Hematopoietic multipotent progenitor cell (in vitro differentiated cells): Measurements from ENCODE around the gene LONP2. TPM values are rescaled to one million over a fixed set of nuclear protein-coding genes. Genes with fewer than 3 reads are reported as not detected.
"Not testable (repeated sequence)": the region's sequence is repeated elsewhere in the genome, so short reads cannot be mapped to it uniquely, and the experiment has no call there.

Experiments
- DNase-seq, 3 donors: peaks; one replicate each; pipeline ENCODE4 v3.0.0-alpha.2; 2011 to 2015; ENCODE audit warnings: low read depth in 2 of 3, low spot score in 2 of 3
- total RNA-seq: library from RNA; depleted of rRNA; stranded (reverse); fragments of >200 nt; gene quantifications from one replicate; pipeline ENCODE4 v1.2.3, GENCODE V29; 2012

LONP2 gene
- total RNA-seq, 1 donor, result 43.9 TPM

DNA sequence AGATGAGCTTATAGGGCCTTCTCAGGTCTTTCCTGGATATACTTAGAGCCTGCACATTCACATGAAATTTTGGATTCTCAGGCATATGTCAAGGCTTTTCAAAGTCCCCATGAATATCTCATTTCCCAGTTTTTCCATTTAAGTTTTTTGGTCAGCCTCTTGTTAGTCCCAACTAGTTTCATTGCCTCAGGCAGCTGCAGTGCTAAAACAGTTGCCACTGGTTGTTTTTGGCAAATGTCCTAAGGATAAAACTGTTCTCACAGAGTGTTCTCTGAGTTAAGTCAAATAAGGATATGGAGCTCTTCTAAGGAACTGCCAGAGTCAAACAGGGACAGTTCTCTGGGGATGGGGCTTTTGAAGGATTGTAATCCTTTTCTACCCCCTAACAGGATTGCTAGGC lies 43.1 kb downstream of the LONP2 start:
- DNase-seq, result no peak

DNA sequence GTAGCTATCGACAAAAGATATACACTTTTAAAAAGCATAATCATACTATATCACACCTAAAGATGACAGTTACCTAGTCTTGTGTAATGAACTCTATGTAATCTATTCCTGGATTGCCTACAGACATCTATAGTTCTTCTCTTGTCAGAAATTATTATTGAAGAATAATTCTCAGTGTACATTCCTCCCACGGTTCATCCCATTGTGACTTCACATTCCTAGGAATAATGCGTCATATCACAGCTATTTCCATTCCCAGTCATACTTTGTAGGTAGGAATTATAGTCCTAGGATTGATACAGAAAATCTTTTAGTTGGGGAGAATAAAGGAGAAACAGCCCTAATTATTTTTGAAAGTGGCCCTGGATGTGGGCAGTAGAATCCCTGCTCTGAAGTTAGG lies 47.2 kb downstream of the LONP2 start:
- DNase-seq, result no peak

DNA sequence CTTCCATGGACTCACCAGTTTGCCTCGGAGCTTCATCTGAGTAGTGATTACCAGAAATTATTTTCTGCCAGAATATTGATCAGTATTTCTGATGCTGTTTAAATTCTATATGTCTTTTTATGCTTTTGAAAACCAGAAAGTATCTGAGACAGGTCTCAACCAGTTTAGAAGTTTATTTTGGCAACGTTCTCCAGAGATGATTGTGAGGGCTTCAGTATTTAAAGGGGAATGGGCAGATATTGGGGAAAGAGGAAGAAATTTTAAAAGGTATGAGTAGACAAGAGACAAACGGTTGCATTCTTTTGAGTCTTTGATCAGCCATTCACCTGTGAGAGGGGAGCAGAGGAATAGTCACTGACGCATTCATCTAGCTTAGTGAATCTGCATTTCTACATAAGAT lies 47.7 kb downstream of the LONP2 start:
- no peak for DNase-seq

DNA sequence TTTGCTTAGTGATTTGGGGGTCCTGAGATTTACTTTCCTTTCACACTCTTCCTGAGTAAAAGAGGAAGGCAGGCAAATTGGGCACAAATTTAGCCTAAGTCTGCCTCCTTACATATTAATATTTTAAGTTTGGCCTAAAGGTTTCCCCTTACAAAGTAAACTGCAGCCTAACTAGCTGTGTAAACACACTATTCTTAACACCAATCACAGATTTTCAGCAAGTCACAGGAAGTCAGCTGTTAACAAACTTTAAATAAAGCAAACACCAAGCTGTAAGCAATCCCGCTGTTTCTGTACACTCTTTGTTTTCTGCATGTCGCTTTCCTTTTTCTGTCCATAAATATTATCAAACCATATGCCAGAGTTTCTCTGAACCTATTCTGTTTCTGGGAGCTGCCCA lies 48.4 kb downstream of the LONP2 start:
- no peak for DNase-seq

DNA sequence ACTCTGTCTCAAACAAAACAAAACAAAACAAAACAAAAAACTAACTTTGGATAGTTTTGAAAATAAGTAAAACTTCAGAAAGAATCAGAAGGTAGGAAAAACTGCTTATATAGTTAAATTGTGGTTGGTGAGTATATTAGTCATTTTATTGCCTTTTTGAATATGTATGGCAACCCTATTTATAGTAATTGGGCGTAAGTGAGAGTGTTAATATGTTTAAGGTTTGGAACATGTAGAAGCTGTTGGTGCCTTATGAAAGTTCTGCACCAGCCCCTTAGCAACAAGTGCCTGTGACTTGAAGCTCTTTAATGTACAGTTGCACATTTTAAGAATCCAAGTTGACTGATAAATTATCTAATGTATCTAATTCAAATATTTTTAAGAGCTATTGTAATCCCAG lies 50.6 kb downstream of the LONP2 start:
- no peak for DNase-seq

DNA sequence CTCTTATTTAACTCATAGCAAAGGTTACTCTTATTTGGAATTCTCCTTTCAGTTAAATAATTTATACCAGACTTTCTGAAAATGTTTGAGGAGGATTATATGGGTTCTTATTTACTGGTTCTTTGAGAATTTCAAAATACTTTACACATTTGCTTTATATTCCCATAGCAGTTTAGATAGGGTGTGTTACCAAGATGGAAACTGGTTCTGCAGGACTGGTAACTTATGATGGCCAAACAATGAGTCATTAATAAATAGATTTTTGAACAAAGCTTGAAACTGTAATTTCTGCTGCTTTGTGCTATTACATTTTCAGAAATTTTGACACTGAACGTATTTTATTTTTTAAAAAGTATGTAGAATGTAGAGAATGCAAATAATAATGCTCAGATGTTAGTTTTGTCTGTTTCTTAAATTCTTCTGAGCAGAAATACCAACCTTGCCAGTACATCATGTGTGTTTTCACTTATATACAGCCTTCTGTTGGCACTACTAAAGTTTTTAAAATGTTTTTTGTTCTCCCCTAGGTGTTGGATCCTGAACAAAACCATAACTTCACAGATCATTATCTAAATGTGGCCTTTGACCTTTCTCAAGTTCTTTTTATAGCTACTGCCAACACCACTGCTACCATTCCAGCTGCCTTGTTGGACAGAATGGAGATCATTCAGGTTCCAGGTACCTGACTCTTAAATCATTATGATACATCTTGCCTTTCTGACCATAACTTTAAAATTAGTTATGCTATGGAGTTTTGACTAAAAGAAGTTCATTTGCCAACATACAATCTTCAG lies 51.6 kb downstream of the LONP2 start:
- no peak for DNase-seq

DNA sequence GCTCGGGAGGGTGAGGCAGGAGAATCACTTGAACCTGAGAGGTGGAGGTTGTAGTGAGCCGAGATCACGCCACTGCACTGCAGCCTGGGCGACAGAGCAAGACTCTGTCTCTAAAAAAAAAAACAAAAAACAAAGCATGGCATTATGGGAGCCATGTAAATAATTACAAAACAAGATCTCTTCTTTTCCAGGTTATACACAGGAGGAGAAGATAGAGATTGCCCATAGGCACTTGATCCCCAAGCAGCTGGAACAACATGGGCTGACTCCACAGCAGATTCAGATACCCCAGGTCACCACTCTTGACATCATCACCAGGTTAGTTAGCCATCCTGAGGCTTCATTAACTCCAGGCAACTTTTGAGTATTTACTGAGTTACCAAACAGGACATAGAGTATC lies 55.4 kb downstream of the LONP2 start:
- no peak for DNase-seq

DNA sequence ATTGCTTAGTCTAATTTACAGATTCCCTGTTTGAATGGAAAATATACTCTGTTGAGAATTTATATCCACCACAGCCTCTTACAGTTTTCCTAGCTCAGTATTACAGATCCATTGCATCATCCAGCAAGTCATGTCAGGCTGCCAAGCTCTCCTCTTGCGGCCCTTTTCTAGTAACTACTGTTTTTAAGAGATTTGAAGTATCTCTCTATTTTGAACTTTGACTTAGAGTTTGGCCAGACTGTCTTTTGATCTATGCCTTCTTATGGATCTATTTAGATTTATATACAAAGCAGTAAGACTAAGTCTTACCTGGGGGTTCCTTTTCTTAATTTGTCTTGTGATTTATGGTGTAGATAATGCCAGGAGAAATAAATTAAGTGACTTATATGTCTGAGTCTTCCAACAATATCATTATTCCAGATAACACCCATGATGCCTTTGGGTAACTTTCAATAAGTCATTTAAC lies 56.3 kb downstream of the LONP2 start:
- no peak for DNase-seq

DNA sequence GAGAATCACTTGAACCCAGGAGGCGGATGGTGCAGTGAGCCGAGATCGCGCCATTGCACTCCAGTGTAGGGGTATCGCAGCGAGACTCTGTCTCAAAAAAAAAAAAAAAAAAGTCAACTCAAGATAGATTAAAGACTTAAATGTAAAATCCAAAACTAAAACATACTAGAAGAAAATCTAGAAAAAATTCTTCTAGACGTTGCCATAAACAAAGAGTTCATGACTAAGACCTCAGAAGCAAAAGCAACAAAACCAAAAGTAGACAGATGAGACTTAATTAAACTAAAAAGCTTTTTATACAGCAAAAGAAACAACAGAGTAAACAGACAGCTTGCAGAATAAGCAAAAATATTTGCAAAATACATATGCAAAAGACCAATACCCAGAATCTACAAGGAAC lies 64.4 kb downstream of the LONP2 start:
- no peak for DNase-seq

DNA sequence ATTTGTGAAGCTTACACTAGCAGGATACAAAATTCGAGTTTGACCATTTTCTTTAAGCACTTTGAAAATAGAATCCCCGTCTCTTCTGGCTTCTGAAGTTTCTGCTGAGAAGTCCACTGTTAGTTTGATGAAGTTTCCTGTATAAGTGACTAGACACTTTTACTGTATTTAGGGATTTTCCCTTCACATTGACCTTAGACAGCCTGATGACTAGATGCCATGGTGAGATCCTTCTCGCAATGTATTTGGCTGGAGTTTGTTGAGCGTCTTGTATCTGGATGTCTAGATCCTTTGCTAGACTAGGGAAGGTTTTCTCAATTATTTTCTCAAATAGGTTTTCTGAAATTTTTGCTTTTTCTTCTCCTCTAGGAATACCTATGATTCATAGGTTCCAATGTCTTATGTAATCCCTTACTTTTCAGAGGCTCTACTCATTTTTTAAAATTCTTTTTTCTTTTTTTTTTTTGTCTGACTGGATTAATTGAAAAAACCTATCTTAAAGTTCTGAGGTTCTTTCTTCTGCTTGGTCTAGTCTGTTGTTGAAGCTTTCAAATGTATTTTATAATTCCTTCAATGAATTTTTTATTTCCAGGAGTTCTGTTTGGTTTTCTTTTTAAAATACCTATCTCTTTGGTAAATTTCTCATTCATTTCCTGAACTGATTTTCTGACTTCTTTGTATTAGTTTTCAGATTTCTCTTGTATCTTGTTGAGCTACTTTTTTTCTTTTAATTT lies 67.0 kb downstream of the LONP2 start:
- peak in 1 of 3 donors; percentile 32 for DNase-seq

DNA sequence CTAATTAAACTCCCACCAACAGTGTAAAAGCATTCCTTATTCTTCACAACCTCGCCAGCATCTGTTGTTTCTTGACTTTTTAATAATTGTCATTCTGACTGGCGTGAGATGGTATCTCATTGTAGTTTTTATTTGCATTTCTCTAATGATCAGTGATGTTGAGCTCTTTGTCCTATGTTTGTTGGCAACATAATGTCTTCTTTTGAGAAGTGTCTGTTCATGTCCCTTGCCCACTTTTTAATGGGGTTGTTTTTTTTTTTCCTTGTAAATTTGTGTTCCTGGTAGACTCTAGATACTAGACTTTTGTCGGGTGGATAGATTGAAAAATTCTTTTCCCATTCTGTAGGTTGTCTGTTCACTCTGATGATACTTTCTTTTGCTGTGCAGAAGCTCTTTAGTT lies 69.8 kb downstream of the LONP2 start:
- not testable (repeated sequence) for DNase-seq

DNA sequence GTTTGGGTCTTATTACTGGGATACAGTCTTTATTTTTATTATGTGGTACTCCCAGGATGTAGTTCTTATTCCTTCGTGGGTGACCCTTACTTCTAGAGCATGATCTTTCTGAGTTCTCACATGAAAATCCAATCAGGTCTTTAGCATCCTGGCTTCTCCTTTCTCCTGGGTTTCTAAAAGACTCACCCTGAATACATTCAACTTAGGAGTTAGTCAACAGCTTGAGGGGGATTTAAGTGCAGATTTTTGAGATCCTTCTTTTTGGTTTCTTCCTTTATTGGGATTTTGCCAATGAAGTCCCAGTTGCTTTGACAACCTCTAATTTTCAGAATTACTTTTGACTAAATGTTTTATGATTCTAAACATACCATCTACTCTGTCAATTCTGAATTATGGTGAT lies 72.9 kb downstream of the LONP2 start:
- DNase-seq, result no peak

DNA sequence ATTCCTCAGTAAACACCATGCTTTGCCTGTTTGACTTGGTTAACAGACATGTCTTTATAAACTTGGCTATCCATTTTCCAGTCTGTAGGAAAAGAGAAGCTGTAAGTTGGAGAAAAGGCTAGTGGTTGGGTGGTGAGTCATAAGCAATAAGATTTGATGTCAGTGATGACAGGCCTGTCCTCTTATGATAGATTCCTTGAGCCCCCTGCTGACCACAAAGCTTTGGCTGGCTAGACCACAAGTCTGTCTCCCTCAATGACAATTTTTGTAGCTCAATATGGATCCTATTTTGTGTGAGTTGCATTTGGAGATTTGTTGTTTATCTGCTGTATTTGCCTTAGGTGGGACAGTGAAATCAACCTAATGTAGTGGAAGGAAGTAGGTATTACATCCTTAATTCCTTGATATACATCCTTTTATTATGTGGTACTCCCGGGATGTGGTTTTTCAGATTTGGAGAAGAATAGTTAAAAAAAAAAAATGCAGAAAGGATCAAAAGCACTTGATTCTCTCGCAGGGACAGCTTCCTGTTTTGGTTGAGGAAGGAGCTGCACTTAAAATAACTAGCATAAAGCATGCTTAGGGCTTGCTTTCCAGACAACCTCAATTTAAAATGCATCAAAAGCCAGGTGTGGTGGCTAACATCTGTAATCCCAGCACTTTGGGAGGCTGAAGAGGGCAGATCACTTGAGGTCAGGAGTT lies 73.7 kb downstream of the LONP2 start:
- DNase-seq, result peak in 2 of 3 donors; percentile 43 to 49

DNA sequence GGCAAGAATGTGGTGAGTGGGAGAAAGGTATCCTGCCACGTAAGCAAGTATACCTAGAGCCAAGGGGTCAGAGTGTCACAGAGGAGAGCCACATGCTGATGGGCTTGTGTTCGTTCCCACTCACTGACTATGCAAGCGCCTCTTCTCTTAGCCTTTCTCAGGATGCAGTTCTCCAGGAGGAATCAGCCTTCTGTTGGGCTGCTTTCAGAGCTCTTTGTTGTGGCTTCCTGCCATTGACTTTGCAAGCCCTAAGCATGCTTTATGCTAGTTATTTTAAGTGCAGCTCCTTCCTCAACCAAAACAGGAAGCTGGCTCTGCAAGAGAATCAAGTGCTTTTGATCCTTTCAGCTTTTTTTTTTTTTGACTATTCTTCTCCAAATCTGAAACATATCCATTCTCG lies 74.5 kb downstream of the LONP2 start:
- peak; percentile 18 to 70 (median 25) for DNase-seq

DNA sequence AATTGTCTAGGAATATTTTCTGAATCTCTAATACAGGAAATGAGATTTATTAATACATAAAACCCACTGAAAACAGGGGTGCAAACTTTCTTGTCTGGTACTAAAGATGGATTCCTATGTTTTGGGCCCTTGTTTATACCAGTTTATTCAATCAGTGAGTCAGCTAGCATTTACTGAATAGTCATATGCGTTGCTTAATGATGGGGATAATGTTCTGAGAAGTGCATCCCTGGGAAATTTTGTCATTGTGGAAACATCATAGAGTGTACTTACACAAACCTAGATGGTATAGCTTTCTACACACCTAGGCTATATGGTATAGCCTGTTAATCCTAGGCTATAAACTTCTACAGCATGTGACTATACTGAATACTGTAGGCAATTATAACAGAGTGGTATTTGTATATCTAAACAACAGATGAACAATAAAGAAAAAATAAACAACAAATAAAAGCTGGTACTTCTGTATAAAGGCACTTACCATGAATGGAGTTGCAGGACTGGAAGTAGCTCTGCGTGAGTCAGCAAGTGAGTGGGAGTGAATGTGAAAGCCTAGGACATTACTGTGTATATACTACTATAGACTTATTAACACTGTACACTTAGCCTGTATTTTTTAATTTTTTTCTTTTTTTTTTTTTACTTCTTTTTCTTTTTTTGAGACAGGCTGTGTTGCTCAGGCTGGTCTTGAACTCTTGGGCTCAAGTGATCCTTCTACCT lies 77.4 kb downstream of the LONP2 start:
- DNase-seq, result no peak

DNA sequence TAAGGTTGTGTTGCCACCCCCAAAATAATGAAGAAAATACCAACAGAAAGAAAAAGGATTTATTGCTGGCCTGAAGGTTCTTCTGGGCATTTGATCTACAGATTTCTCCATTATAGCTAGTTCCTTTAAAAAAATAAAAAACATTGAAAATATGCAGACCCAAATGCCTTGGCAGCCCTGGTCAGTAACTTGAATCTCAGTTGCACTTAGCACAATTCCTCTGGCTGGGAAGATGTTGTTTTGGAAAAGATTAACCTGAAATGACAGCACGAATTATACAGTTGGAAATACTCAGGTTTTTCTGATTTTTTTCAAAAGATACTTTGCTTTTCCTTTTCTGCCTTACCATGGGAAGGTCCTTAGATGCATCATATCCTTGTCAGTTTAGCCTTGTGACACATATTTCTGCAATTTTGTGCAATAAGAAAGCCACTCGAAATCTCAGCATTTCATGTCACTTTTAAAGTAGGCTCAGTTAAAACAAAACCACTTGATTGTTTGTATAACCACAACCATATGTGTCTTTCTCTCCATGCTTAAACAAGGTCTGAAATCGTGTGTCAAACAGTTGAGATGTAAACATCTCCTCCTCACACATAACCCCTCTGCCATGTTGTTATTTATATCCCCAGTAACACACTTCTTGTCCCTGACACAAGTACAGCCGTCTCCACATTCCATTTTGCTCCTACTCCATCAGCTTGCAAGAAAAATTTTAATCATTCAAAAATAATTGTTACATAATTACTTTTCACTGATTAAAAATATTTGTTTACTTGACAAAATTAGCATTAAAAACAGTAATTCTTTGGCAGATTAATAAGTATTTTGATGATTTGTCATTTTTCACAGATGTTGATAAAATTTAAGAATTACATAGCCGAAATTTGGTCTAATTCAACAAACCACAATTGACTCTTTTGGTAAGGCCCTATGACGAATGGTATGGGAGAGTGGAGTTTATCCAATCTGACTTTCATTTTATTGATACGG lies 80.0 kb downstream of the LONP2 start:
- no peak for DNase-seq

DNA sequence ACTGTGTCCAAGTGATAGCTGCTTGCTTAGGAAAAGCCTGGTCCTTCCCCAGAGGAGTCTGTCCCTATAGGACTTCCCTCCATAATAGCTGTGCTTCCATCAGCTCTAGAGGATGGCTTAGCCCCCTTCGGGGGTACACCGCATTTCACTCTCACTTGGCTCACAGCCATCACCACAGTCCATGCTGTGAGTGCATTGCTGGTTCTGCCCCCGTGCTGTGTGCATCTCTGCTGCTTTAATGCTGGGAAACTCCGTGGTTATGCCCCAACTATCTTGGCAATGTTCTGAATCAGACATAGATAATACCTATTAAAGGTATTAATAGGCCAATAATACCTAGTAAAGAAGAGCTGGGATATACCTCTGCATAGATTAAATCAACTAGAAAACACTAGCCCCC lies 82.8 kb downstream of the LONP2 start:
- no peak for DNase-seq

DNA sequence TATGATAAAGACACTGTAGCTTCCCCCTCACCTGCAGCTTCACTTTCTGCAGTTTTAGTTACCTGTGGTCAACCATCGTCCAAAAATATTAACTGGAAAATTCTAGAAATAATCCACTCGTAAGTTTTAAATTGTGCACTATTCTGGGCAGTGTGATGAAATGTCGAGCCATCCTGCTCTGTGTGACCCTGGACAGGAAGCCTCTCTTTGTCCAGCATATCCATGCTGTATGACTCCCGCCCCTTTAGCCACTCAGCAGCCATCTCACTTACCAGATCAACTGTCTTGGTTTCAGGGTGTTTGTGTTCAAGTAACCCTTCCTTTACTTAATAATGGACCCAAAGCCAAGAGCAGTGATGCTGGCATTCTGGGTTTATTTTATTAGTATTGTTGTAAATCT lies 85.0 kb downstream of the LONP2 start:
- DNase-seq, result no peak

DNA sequence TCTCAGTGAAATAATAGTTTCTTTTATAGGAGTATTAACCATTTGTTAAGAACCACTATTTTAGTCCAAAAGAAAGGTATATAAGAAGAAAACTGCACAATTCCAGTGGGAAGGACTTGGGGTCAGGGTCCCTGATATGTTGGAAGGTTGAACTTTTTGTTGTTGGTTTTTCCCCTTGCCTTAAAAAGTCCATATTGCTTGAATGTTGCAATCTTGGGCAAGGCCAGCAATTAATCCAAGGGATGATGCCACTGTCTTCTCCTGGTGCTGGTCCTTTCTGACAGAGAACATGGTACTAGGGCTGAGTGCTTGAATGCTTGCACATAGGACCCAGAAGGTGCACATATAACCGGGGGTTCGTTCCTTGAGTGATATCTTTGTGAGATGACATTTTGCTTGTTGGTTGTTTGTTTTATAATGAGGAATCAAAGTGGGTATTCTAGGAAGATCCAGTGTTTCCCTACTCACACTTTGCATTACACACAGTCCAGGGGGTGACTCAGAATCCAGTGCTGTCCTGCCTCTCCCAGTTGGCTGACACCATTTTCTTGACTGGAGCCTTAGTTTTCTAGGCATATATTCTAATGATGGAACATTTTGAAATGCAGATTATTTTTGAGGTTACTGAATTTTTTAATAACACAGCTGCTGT lies 86.2 kb downstream of the LONP2 start:
- no peak for DNase-seq
